HG02571 (cell line): ENCODE measurements around the gene FHIT.

Source experiments
- ATAC-seq: cut with Tn5 transposase; IDR thresholded peaks from one replicate; pipeline ENCODE4 v1.9.1; 2021; ENCODE audit warnings: mild to moderate bottlenecking, moderate library complexity; ENCODE audit not compliant: unreplicated experiment

FHIT gene

DNA sequence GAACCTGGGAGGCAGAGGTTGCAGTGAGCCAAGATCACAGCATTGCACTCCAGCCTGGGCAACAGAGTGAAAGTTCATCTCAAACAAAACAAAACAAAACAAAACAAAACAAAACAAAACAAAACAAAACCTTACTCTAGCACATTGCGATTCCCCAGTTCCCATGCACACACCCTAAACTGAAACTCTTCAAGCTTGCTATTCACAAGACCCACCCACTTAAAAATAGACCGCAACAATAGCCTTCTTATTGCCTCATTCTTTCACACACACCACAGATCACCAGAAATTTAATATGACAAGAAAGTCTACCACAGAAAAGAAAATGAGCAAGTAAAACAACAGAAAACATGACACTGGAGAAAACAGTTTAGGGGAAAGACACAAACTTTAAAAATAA, 598.4 kb downstream of the FHIT start:
- no peak for ATAC-seq

DNA sequence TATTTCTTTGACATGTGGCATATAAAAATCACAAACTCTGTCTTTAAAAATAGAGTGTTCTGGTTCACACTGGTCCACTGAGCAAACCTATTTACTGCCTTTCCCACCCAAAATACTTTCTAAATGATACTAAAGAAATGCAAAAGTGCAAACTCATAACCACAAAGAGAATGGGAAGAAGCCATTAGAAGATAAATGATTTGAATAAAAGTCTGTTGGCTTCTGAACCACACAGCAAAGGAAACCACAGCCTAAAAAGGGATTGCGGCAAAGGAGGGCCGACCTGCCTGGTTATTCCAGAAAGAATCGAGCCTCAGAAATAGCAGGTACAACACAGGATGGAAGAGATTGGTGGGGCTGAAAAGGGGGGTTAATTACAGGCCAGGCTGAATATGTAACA, 599.5 kb downstream of the FHIT start:
- ATAC-seq: no peak

DNA sequence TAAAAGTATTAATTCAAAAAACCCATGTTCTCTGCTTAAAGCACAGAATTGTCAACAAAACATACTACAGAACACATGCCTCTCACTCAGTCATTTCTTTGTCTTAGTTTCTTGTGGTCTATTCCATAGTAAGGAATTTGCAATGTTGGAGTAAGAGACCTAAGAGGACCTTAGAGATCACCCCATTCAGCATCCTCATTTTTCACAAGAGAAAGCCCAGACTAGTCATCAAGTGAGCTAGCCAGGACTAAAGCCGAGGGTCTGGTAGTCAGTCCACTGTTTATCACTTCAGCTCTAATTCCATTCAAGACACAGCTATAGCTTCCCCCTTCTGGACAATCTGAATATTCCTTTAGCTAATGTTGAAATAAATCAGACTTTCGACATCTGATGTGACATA, 601.1 kb downstream of the FHIT start:
- no peak for ATAC-seq

DNA sequence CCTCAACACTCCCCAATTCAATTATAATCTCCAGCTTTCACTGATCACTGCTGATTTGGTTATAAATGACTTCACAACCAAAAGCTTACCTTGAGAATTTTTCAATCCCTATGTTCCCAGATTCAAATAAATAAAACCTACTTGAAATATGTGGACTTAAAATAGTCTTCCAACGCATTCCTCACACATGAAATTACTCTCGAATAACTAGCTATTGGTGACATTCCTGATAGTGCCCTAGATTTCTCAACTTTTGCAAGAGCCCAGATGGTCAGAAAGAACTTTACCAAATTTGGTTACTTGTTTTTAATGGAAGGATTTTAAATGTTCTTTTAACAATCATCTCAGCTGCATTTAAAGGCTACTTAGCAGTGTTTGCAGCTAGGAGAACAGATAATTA, 605.5 kb downstream of the FHIT start:
- ATAC-seq: no peak

DNA sequence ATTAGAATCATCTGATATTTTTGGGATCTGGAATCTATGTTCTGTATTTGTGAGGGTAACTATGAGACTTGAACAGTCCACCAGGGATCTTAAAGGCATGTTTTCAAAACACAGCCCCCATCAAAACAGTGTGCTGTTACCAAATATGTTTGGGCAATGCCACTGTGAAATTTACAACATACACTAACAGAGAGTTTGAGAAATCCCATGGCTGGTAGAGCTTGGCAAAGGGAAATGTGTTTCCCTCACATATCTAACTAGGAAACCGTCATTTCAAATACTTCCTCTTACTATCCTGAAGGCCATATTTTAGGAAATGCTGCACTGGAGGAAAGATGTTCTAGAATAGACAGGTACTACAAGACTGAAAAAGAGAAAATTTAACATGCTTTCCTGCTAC, 607.4 kb downstream of the FHIT start:
- ATAC-seq: no peak

DNA sequence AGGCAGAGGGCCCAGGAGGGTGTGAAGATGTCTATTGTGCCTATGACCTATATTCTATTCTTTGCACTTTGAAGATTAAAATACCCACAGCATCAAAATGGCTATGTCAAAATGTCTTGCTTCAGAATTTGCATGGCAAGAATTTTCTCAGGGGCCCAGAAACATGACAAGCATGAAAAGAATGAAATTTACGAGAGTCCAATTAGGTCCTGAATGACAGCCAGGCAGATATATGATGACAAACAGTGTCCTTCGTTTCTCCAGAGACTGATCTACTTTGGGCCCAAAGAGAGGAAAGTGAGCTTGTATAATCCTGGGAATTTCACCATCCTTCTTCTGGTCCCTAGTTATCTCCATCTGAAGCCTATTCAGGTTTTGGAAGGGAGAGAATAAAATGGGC, 609.9 kb downstream of the FHIT start:
- ATAC-seq: no peak

DNA sequence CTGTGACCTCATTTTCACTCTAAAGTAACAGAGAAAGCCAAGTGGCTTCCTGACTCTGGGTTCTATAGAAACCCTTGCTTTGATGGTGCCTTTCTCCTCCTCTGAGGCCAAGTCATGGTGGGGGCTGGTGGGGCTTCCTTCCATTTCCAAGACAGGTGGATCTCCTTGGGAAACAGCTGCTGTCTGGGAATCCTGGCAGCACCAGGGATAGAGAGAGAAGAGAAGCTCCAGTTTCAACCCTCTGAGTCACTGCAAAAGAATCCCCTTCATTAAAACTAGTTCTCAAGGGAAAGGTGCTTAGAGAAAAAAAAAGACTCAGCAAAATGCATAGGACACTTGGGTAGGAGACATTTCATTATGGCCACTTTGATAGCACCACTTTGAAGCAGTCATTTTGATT, 614.4 kb downstream of the FHIT start:
- no peak for ATAC-seq

DNA sequence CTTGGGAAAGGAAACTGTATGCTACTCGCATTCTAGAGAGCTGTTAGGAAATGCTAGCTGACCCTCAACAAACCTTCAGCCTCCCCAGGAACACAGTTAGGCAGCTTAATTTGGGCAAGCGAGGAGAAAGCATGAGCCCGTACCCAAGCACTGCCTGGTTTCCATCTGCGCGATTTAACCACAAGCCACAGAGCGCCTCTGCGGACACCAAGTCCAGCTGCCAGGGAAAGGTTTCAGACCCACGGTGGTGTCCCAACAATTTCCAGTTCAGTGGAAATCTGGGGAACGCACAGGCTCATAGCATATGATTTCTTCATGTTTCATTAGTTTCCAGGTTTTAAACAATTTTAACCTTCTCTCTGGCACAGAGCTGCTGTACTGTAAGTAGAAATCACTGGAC, 617.6 kb downstream of the FHIT start:
- ATAC-seq: no peak

DNA sequence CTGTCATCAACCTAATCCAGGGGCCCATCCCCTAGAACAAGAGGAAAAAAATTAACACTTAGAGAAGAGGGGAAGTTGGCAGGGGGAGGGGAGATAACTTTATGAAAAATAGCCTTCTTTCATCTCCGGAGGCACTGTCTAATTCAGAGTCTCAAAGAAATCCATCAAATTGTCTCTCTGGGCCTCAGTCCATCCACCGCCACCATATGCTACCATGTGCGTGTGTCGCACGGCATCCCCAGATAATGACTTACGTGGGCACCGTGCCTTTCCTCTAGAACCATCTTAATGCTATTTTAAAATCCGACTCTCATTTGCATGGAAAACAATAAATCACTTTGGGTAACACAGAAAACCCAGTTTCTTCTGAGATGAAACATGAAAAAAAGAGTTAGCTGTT, 619.7 kb downstream of the FHIT start:
- no peak for ATAC-seq

DNA sequence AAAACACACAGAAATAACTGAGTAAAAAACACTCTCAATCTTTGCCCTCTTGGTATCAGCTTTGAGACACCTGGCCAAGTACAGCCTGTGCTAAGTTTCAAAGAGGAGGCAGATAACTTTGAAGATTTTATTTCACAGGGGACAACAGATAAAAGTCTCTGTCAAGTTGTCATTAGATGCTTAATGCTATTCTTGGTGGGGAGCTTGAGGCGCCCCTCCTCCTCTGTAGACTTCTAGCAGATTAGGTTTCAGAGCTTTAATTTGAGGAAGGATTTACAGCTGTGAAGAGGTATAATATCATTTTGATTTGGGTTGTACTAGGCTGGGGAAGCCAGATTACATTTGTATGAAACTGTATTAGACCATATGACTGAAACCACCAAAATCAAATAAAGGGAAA, 620.3 kb downstream of the FHIT start:
- no peak for ATAC-seq

DNA sequence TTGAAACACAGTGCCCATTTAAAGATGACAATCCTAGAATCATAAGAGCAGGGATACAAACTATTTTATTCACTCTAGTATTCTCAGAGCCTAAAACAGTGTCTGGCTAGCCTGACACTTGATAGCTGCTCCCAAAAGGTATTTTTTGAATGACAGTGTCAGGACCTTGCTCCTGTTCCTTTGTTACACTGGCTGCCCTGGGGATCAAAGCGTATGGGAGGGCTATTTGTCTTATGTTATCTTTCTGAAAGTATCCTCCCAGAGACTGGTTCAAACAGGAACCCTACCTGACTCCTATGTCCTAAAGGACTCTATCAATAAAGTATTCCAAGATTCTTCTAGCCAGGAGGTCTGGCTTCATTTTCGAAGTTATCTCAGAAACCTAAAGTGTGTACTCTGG, 621.4 kb downstream of the FHIT start:
- ATAC-seq: no peak

DNA sequence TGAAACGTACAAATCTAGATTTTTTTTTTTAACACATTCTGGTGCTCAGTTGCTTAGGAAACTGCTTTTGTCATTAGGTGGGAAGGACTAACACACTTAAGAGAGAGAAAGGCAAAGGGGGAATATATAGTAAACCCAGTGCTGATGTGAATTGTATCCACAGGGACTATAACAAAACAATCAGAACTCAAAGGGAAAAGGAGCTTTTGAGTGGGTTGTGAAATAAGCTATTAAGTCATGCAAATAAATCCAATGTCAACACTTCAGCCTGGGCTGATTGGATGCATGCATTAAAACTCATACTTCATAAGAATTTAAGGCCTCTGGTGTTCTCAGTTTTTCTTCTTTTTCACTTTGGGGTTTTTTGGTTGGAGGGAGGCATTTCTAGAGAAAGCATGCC, 628.9 kb downstream of the FHIT start:
- no peak for ATAC-seq

DNA sequence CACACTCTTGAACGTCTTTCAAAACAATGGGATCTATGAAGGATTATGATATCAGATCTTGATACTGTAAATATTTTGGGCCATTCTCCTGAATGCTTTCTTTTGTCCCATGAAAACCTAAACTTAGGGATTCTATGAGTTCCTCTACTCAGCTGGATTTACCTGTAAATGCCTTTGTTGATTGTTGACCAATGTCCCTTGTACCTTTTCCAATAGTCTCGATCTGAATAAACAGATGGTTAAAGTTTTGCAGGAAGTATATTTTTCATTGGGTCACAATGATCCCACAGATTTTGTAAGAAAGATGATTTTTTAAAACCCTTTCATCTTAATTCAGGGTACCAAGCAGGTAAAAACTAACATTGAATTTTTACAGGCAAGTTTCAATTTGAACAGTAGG, 634.1 kb downstream of the FHIT start:
- ATAC-seq: no peak

DNA sequence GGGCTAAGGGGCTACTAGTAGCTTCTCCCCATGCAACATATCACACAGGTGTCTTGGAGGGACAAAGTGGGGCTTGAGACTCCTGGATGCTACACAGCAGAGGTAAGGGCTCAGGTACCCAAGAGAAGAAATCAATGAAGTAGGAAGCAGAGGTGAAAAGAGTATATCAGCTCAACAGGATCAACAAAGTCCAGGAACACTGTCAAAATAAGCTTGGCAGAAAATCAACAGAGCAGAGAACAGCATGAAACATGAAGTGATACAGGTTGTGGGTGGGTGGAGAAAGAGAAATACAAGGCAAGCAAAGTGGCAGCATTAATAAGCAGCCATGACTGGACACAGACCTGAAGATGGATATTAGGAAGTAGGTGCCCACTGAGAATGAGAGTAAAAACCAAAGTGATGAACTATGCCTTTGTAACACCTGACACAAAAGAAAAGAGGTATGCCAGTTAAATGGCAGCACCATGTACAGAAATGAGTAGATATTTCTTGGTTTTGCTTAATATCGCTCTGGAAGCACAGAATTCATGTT, 637.4 kb downstream of the FHIT start:
- no peak for ATAC-seq

DNA sequence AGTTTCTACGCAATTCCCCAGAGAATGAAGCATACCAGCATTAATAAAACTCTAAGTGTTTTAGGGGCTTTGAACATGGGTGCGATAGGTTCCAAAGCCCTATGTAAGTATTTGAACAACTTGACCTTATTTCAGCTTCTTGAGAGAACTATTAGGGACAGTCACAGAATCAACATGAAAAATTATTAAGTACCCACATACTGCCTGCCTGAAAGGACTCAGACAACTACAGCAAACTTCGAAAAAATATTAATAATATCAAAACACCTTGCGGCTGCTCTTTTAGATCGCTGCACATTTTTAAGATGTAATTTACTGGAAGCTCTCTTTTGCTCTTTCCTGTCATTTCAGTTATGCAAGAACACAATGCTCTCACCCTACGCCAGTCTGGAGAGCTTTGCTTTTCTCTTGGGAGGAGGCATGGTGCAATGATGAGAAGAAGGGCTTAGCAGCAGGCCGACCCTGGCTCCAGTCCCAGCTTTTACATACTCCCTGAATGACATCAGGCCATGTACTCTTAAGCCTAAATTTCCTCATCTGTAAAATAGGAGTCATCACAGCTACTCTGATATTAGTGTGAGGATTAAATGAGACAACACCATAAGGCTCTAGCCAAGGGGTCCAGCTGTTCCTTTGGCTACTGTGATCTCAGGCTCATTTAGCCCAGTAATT, 640.7 kb downstream of the FHIT start:
- ATAC-seq: no peak

DNA sequence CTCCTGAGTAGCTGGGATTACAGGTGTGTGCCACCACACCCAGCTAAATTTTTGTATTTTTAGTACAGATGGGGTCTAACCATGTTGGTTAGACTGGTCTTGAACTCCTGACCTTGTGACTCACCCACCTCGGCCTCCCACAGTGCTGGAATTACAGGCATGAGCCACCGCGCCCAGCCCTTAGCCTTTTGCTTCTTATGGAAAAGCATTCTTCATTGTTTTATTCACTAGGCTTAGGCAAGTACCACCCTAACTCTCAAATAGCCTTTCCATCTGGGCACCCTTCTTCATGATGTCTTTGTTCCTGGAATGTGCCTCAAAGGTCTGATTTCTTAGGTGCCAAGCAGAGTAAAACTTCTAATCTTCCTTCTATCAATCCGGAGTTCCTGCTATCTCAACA, 641.8 kb downstream of the FHIT start:
- ATAC-seq: no peak

DNA sequence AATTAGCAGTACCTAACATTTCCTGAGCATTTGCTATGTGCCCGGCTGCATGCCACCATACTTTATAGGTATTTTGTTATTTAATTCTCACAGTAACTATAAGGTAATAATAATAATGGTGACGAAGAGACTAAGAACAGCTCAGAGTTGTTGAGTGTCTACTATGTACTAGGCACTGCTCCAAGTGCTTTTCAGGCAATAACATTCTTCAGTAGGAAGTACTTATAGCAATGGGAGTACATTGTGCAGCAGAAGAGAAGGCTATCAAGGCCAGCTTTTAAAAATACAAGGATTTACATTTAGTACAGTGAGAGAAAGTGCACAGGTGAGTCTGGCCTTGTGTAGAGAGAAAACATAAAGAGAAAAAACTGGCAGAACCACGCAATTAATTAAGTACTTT, 647.4 kb downstream of the FHIT start:
- ATAC-seq: no peak

DNA sequence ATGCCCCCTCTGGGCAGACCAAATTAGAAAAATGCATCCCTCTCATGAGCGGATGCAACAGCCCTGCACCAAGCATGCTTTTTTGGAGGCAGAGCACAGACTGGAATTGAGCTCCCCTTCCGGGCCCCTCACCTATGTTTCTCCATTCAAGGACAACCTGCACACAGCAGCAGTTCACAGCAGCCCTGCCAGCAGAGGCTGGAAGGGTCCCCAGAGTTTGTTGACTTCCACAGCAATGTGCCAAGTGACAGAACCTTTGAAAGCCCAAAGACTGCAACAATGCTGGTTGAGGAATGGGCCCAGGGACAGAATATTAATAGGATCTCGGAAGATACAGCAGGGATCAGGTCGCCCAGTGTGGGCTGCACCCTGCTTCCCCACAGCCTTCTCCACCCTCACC, 650.4 kb downstream of the FHIT start:
- ATAC-seq: no peak

DNA sequence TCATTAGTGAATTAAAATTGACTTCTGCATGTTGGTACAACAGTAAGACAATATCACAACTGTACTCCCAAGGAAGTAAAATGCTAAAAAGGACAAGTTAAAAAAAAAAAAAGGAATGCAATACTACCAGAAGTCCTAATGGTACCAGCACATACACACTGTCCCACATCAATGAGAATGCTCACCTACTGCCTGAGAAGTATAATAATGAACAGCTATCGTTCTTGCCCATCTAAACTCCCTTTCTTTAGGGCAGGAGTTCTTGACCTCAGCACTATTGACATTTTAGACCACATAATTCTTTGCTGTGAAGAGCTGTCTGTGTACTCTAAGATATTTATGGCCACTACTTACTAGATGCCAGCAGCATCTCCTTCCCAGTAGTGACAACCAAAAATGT, 651.7 kb downstream of the FHIT start:
- no peak for ATAC-seq

DNA sequence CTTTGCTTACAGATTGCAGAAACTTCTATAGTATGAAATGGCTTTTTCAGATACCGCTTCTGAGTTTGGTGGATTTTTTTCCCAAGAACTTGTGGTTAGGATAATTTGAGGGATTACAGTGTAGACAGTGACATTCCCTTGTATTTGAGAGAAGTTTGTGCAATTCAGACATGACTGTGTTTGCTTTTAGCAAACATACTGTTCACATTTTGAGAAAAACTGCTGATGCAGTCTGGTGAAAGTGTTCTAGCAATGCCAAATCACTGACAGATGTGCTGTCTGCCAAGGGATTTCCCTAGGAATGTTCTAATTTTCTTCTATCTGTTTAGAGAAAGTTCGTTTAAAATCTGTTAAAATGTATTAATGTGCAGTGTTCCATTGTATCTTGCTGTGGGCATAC, 652.6 kb downstream of the FHIT start:
- no peak for ATAC-seq

DNA sequence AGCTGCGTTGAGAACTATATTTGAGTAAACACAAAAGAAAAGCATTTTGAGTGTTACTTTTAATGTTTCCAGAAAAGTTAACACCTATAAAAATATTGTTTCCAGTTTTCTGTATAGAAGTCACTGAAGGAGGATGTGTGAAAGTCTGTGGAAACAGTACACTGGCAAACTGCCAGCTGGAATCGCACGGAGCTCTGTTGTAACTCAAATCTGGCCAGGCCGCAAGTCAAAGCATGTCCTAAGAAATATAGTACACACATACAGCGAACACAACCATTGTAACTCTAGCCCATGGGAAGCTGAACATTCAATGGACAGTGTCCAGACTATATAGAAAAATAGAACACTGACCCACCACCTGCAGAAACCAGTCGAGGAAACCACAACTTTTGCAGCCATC, 657.2 kb downstream of the FHIT start:
- ATAC-seq: no peak

DNA sequence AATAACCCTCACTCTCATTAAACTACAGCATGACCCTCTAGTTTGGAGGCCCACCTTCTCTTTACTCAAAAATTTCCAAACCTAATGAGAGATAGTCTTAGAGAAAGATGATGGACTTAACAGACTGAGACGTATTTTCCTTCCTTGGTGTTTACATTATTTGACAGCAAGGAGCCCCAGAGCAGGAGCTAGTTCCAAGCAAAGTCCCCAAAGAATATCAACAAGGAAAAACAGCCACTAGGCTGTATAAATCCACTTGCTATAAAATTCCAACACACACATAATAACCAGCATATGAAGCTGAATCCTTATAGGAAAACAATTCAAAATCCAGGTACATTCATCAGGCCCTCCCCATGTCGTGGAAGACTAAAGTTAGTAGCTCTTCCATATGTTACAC, 660.0 kb downstream of the FHIT start:
- ATAC-seq: no peak

DNA sequence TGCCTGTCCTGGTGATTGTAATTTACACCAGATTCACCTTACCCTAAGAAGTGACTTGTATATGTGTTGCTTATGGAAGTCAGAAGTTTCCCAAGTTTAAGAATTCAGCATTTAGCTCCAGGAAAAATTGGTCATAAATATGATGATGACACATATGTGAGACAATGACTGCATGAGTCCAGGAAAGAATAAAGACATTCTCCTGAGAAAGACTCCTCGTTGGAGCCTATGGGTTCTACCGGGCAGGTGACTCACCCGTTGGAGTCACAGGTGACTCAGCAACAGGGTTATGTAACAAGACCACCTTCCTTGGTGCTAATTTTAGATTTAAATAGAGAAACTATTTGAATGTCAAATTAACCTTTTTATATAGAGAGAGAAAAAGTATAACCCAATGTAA, 662.4 kb downstream of the FHIT start:
- no peak for ATAC-seq
